Fibroblast of skin of scalp (primary cell): Measurements from ENCODE around the gene ACTN4.
A peak's percentile ranks its signal among the peaks of the same experiment; 100 is the strongest.

Experiments used
- DNase-seq: peaks from one replicate; pipeline ENCODE4 v3.0.0-alpha.2; 2013

Gene ACTN4

DNA sequence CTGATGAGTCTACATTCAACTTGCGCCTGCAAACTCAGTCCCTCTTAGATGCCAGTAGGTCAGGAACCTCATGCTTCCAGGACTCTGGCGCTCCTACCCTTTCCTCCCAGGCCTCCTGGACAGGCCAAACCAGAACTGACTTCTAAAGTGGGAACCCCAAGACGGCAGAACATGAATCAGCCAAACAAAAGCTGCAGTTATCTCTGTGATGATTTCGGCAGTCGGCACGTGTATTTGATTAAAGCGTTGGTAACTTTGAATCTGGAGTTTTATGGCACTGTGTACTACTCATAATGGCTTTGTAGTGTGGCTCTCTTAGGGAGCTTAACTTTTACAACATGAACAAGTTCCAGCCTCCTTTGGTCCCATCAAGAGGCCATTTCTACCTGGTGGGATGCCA lies 13.7 kb downstream of the ACTN4 start:
- no peak for DNase-seq

GRCh38 chr19:38661996-38662395 lies 14.5 kb downstream of the ACTN4 start:
- DNase-seq, result no peak

DNA sequence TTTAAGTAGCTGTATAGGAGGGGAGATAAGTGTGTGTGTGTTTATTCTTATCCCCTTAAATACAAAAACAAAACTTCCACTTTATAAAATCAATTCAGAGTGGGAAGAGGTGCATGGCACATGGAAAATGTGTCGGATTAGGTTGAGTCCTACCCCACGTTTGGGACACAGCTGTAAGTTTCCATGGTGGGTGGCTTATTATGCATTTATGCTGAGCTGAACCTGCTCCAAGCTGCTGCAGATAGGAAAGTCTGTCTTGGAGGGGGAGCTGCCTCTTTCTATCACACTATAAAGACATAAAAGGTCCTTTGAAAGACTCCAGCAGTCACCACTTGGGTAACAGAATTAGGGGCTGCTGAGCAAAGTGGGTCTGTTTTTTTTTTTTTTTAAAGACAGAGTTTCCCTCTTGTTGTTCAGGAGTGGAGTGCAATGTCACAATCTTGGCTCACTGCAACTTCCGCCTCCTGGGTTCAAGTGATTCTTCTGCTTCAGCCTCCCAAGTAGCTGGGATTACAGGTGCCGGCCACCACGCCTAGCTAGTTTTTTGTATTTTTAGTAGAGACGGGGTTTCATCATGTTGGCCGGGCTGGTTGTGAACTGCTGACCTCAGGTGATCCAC lies 15.2 kb downstream of the ACTN4 start:
- no peak for DNase-seq

DNA sequence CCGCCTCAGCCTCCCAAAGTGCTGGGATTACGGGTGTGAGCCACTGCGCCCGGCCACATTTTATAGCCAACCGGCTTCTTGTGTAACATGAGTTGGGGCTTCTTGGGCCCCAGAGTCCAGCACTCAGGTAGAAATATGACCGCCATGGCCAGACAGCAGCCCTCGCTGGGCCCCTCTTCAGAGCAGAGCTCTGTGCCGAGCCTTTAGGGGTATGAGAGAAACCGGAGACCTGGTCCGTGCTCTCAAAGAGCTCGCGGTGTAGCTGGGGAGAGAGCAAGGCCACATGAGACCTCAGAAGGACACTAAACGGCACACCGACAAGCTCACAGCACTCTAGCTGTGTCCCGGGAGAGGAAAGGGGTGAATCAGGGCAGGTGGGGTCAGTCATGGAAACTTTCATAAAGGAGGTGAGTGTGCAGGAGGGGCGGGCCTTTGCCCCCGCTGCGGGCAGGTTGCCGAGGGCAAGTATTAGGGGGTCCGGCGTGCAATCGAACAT lies 15.8 kb downstream of the ACTN4 start:
- DNase-seq, result no peak

DNA sequence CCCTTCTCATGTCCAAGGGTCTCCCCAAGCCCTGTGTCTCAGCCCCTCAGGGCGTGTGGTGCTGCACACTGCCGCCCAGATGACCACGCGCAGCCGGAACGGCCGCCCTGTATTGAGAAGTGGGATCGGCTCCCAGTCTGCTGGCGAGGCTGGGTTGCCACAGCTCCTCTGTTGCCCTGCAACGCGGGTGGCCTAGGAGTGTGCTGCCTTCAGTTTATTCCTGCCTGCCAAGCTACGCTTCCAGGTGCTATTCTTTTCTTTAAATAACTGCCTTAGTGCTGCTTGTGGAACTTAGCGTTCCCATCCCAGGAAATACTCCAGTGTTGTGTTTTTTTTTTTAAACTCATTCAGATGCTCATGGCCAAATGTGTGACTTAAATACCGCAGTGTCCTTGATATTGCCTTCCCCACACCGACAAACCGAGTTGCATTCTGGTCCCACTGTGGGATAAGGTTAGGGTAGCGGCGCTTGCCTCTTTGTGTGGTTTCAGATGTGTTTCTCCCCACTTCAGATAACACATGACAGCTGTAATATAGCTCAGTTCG lies 16.6 kb downstream of the ACTN4 start:
- no peak for DNase-seq

DNA sequence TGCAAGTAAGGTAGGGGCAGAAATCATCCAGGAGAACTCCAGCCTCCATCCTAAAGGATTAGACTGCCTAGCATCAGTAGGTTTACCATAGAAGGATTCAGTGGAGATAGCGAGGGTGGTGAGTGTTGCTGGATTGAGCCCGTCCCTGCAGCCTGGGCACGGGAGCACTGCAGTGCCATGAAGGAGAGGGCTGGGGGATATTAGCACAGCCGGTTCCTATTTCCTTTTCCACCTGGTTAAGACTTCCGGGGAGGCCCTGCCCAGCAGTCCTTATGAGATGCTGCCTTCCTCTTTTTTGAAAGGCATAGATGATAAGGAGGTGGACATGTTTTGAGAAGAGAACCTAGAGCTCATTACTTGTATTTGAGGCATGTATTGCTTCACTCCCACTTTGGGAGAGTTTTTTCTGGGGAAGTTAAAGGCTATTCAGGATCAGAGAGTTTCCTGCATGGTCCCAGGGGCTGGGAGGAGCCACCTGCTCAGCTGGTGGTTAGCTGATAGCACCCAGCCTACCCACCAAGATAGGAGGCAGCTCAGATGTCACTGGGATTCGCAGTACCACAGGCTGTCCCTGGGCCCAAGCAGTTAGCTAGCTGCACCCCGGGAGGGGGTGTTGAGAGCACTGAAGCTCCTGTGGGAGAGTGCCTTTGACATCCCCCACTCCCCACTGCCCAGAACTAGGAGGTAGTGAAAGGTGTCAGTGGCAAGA lies 17.2 kb downstream of the ACTN4 start:
- no peak for DNase-seq

DNA sequence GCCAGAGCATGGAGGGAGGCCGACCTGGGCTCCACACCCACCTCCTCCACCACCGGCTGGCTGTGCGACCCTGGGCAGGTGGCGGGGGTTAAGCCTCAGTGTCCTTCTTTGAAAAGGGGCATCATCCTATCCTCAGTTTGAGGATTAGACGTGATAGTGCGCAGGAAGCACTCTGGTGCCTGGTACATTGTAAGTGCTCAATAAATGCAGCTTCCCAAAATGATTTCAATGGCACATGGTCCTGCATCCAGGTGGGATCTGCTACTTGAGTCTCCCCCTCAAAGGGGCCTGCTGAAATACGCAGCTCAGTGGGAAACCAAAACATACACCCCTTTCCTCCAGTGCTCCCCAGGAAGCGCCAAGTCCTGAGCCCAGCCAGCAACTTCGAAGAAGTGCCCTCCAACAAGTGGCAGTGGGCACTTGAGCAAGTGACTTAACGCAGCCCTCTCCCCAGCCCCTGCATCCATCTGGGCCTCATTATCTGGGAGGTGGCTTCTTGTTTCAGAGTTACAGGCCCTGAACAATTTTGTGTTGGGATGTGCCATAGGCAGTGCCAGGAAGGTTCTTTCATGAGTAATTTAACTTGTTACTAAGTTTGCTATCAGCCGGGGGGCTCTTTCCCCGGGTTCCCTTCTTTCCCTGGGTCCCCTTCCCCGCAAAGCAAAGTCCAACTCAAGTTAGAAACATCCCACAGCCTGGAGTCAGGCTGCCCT lies 17.9 kb downstream of the ACTN4 start:
- peak; percentile 48 for DNase-seq

GRCh38 chr19:38665950-38666662 lies 18.7 kb downstream of the ACTN4 start:
- peak; percentile 99 for DNase-seq

DNA sequence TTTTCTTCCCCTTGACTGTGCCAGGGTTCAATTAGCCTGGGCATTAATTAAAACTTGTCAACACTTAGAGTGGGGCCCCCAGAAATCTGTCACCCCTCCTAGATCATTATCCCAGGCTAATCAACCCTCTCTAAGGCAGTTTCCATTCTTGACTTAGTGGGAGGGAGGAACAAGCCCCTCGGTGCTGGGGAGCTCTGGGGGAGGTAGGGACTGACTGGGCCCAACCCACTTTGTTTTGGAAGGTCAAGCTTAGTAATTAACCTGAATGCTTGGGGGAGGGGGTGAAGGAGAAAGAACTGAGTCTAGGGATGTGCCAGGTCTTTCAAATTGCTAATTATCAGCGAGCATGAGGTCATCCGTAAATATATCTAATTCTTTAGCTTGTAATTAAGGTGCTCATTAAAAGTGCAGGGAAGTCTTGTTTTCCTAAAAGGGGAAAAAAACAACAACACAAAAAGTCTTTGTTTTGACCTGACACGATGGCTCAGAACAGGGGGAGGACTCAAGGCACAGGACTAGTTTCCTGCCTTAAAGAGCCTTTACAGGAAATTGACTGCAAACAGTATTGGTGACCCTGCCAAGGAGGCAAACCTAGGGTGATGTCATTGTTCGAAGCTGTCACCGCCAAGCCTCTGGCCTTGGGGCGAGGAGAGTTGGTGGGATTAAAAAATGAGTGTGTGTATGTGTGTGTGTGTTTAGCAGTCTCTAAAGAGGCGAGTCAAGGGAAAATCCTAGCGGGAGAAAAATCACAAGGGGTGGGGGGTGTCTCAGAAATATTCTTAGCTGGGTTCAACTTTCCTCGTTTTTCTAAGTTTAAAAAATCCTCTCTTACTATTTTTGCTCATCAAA lies 19.4 kb downstream of the ACTN4 start:
- peak; percentile 95 for DNase-seq

GRCh38 chr19:38667661-38668171 lies 20.3 kb downstream of the ACTN4 start:
- DNase-seq, result peak; percentile 82

GRCh38 chr19:38669552-38669951 lies 22.1 kb downstream of the ACTN4 start:
- DNase-seq, result no peak

- peak; percentile 46 for DNase-seq
These were observed 23.5 kb downstream of the ACTN4 start for GRCh38 chr19:38670921-38671398.

- DNase-seq, result no peak
These were observed 24.2 kb downstream of the ACTN4 start for GRCh38 chr19:38671654-38672053.

- DNase-seq, result no peak
These were observed 25.6 kb downstream of the ACTN4 start for GRCh38 chr19:38673030-38673429.

- DNase-seq, result peak; percentile 51
These were observed 27.1 kb downstream of the ACTN4 start for GRCh38 chr19:38674388-38675171.

GRCh38 chr19:38675611-38676010 lies 28.2 kb downstream of the ACTN4 start:
- DNase-seq, result peak; percentile 25

- peak; percentile 75 for DNase-seq
These were observed 28.8 kb downstream of the ACTN4 start for GRCh38 chr19:38676023-38676877.

DNA sequence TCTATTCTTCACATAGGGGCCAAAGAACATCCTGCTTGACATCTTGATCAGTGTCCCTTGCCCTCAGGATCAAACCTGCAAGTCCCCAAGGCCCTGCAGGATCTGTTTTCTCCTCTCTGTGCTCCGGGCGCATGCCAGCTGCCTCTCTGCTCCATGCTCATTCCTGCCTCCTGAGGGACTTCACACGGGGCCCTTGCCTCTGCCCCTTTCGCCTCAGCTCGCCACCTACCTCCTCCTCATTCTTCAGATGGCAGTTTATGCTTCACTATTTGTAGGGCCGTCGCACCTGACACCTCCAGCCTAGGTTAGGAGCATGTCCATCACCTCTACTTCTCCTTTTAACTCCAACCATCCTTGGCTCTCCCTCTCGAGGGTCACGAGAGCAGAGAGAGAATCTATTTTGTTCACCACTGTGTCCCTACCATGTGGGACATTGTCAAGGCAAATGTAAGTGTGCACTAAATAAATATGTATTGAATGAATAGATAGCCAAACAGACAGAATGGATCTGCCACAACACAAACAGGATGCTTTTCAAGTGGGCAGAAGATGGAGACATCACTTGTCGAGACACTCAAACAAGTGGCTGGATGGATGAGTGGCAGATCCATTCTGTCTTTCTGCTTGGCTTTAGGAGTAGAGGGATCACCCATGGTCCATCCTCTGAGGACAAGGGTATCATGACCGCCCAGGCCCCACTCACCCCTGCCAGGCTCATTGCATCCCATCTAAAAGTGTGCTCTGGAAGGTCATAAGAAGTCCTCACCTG lies 29.6 kb downstream of the ACTN4 start:
- DNase-seq, result no peak
